ENCODE results near the gene FUT6. TPM values are rescaled to one million over a fixed set of nuclear protein-coding genes. Genes with fewer than 3 reads are reported as not detected.

FUT6 gene
- total RNA-seq, 1 donor from 2014 or later, result not detected

- no peak for DNase-seq (ENCODE audit: extremely low read depth, low read depth, low spot score)
Observed at GRCh38 chr19:5828661-5829566, 10.6 kb downstream of the FUT6 start.

GRCh38 chr19:5827891-5828660 lies 11.4 kb downstream of the FUT6 start:
- DNase-seq (ENCODE audit: extremely low read depth, low read depth, low spot score), result peak; percentile 36

GRCh38 chr19:5827342-5827890 lies 12.1 kb downstream of the FUT6 start:
- DNase-seq (ENCODE audit: extremely low read depth, low read depth, low spot score), result no peak

- no peak for DNase-seq (ENCODE audit: extremely low read depth, low read depth, low spot score)
Observed at GRCh38 chr19:5826531-5827341, 12.8 kb downstream of the FUT6 start.

GRCh38 chr19:5825178-5825577 lies 14.3 kb downstream of the FUT6 start:
- no peak for DNase-seq (ENCODE audit: extremely low read depth, low read depth, low spot score)

- no peak for DNase-seq (ENCODE audit: extremely low read depth, low read depth, low spot score)
Observed at GRCh38 chr19:5824751-5825150, 14.8 kb downstream of the FUT6 start.

GRCh38 chr19:5823579-5824281 lies 15.8 kb downstream of the FUT6 start:
- DNase-seq (ENCODE audit: extremely low read depth, low read depth, low spot score), result no peak

GRCh38 chr19:5822181-5822844 lies 17.2 kb downstream of the FUT6 start:
- DNase-seq (ENCODE audit: extremely low read depth, low read depth, low spot score), result no peak

GRCh38 chr19:5821521-5822180 lies 17.9 kb downstream of the FUT6 start:
- no peak for DNase-seq (ENCODE audit: extremely low read depth, low read depth, low spot score)

- DNase-seq (ENCODE audit: extremely low read depth, low read depth, low spot score), result no peak
Observed at GRCh38 chr19:5820785-5821184, 18.7 kb downstream of the FUT6 start.

GRCh38 chr19:5818594-5818993 lies 20.9 kb downstream of the FUT6 start:
- no peak for DNase-seq (ENCODE audit: extremely low read depth, low read depth, low spot score)

- DNase-seq (ENCODE audit: extremely low read depth, low read depth, low spot score), result no peak
Observed at GRCh38 chr19:5817218-5817617, 22.3 kb downstream of the FUT6 start.

GRCh38 chr19:5814852-5815246 lies 24.7 kb downstream of the FUT6 start:
- DNase-seq (ENCODE audit: extremely low read depth, low read depth, low spot score), result no peak

- no peak for DNase-seq (ENCODE audit: extremely low read depth, low read depth, low spot score)
Observed at GRCh38 chr19:5814123-5814851, 25.2 kb downstream of the FUT6 start.

- no peak for DNase-seq (ENCODE audit: extremely low read depth, low read depth, low spot score)
Observed at GRCh38 chr19:5811117-5811516, 28.4 kb downstream of the FUT6 start.

GRCh38 chr19:5809469-5809868 lies 30.0 kb downstream of the FUT6 start:
- DNase-seq (ENCODE audit: extremely low read depth, low read depth, low spot score), result no peak

GRCh38 chr19:5809053-5809452 lies 30.4 kb downstream of the FUT6 start:
- DNase-seq (ENCODE audit: extremely low read depth, low read depth, low spot score), result no peak

GRCh38 chr19:5808120-5808816 lies 31.2 kb downstream of the FUT6 start:
- DNase-seq (ENCODE audit: extremely low read depth, low read depth, low spot score), result no peak

Data from glomerular endothelial cell (primary cell).